H1 (cell line): ENCODE data around the gene LILRB4. TPM values are rescaled to one million over a fixed set of nuclear protein-coding genes. Genes with fewer than 3 reads are reported as not detected.
"Not testable (repeated sequence)": the region's sequence is repeated elsewhere in the genome, so short reads cannot be mapped to it uniquely, and the experiment has no call there.

Experiments
- CTCF ChIA-PET: fragments of 300-600 bp; sonication (Branson Sonifier 250); formaldehyde crosslinking; loops from one replicate; lab custom pipeline; 2021; ENCODE audit not compliant: partially characterized antibody; lab: Charles Lee
- POLR2A ChIA-PET: fragments of 300-600 bp; sonication (Branson Sonifier 250); formaldehyde crosslinking; loops from one replicate; lab custom pipeline; 2021; ENCODE audit warnings: inconsistent platforms; ENCODE audit not compliant: partially characterized antibody; lab: Charles Lee
- DNase-seq, 2 experiments: peaks; one replicate each; pipeline versions ENCODE4 v3.0.0 to v3.0.0-alpha.2; 2010 to 2022; ENCODE audit warnings: low spot score in 2 of 2, low read depth in 1 of 2, mixed read lengths in 1 of 2
- FAIRE-seq: peaks from 2 replicates; lab custom pipeline; 2011; peaks lifted over from hg19 to GRCh38; lab: Jason Lieb, UNC
- H2AFZ ChIP-seq: 2 replicates; pipeline ENCODE4 v1.8.1; 2012; ENCODE audit warnings: low read length, inconsistent platforms
- H2AK5ac ChIP-seq: 2 replicates; pipeline ENCODE4 v1.6.1; 2013; ENCODE audit warnings: low read depth, low read length
- H2BK120ac ChIP-seq: replicated peaks from 2 replicates; pipeline ENCODE3; 2013; ENCODE audit warnings: low read depth, low read length, inconsistent platforms
- H2BK12ac ChIP-seq: 2 replicates; pipeline ENCODE4 v1.6.1; 2013; ENCODE audit warnings: low read depth, low read length
- H2BK15ac ChIP-seq: 2 replicates; pipeline ENCODE4 v1.6.1; 2013; ENCODE audit warnings: low read length
- H2BK20ac ChIP-seq: 2 replicates; pipeline ENCODE4 v1.6.1; 2013; ENCODE audit warnings: low read length
- H2BK5ac ChIP-seq: 2 replicates; pipeline ENCODE4 v1.6.1; 2013; ENCODE audit warnings: low read depth, low read length
- H3K14ac ChIP-seq: 2 replicates; pipeline ENCODE4 v1.6.1; 2013; ENCODE audit warnings: inconsistent platforms; ENCODE audit not compliant: insufficient read length
- H3K18ac ChIP-seq: 2 replicates; pipeline ENCODE4 v1.6.1; 2013; ENCODE audit warnings: low read length; ENCODE audit errors: extremely low read depth
- H3K23ac ChIP-seq: 2 replicates; pipeline ENCODE4 v1.6.1; 2013; ENCODE audit warnings: inconsistent platforms; ENCODE audit not compliant: insufficient read length
- H3K23me2 ChIP-seq: 2 replicates; pipeline ENCODE4 v1.6.1; 2013; ENCODE audit warnings: low read depth, low read length
- H3K27ac ChIP-seq: 2 replicates; pipeline ENCODE4 v1.6.1; 2011; ENCODE audit warnings: low read depth, low read length, inconsistent platforms
- H3K27me3 ChIP-seq, 4 experiments: replicated peaks in 1 of 4; 1 replicate in 1 of 4; 2 replicates in 3 of 4; pipeline versions ENCODE4 v1.6.1 to v1.8.1; 2011 to 2013; ENCODE audit warnings: low read length in 3 of 4, mild to moderate bottlenecking in 3 of 4, inconsistent platforms in 2 of 4, mixed read lengths in 2 of 4, moderate library complexity in 1 of 4; ENCODE audit not compliant: control insufficient read depth in 3 of 4, insufficient read depth in 3 of 4; ENCODE audit errors: extremely low read depth in 1 of 4
- H3K36me3 ChIP-seq, 4 experiments: 2 replicates each; pipeline versions ENCODE4 v1.6.1 to v1.8.1; 2011 to 2013; ENCODE audit warnings: mild to moderate bottlenecking in 4 of 4, low read length in 3 of 4, moderate library complexity in 2 of 4, control low read depth in 1 of 4, inconsistent platforms in 1 of 4; ENCODE audit not compliant: insufficient read depth in 4 of 4, control insufficient read depth in 2 of 4
- H3K4ac ChIP-seq: replicated peaks from 2 replicates; pipeline ENCODE3; 2013; ENCODE audit warnings: low read length, low read depth, mixed read lengths, inconsistent platforms; ENCODE audit not compliant: insufficient read length
- H3K4me1 ChIP-seq, 4 experiments: replicated peaks in 1 of 4; 1 replicate in 1 of 4; 2 replicates in 3 of 4; pipeline versions ENCODE4 v1.6.1 to v1.8.1; 2011 to 2013; ENCODE audit warnings: low read length in 3 of 4, inconsistent platforms in 2 of 4, mixed read lengths in 1 of 4; ENCODE audit not compliant: insufficient read depth in 4 of 4, control insufficient read depth in 3 of 4
- H3K4me2 ChIP-seq, 2 experiments: 2 replicates each; pipeline versions ENCODE4 v1.6.1 to v1.8.1; 2011 to 2013; ENCODE audit warnings: low read depth in 2 of 2, low read length in 2 of 2, control low read depth in 1 of 2, inconsistent platforms in 1 of 2, mild to moderate bottlenecking in 1 of 2; ENCODE audit not compliant: insufficient read depth in 1 of 2
- H3K4me3 ChIP-seq, 4 experiments: fragments of 200-600, 300-600 bp in 1 of 4; sonication (generic), shearing (Covaris generic), sonication (Bioruptor Twin) in 1 of 4; 2 replicates each; pipeline versions ENCODE4 v1.5.1 to v1.8.1; 2011 to 2016; ENCODE audit warnings: low read length in 4 of 4, low read depth in 3 of 4, control low read depth in 2 of 4, inconsistent platforms in 2 of 4, mild to moderate bottlenecking in 2 of 4, mixed read lengths in 1 of 4, moderate library complexity in 1 of 4; ENCODE audit not compliant: insufficient read depth in 2 of 4; ENCODE audit errors: extremely low read depth in 1 of 4
- H3K56ac ChIP-seq: replicated peaks from 2 replicates; pipeline ENCODE3; 2013; ENCODE audit warnings: low read depth, mild to moderate bottlenecking, mixed read lengths, low read length, inconsistent platforms; ENCODE audit not compliant: insufficient read length
- H3K79me1 ChIP-seq: 2 replicates; pipeline ENCODE4 v1.6.1; 2013; ENCODE audit warnings: low read depth, low read length, control low read depth
- H3K79me2 ChIP-seq, 2 experiments: 2 replicates each; pipeline versions ENCODE4 v1.6.1 to v1.8.1; 2012 to 2013; ENCODE audit warnings: low read length in 2 of 2, mild to moderate bottlenecking in 2 of 2, inconsistent platforms in 1 of 2; ENCODE audit not compliant: insufficient read depth in 2 of 2, control insufficient read depth in 1 of 2
- H3K9ac ChIP-seq, 4 experiments: replicated peaks in 1 of 4; 1 replicate in 1 of 4; 2 replicates in 3 of 4; pipeline versions ENCODE4 v1.6.1 to v1.8.1; 2011 to 2013; ENCODE audit warnings: low read depth in 3 of 4, low read length in 3 of 4, control low read depth in 2 of 4, mild to moderate bottlenecking in 2 of 4, moderate library complexity in 2 of 4, inconsistent platforms in 1 of 4; ENCODE audit errors: extremely low read depth in 1 of 4
- H3K9me3 ChIP-seq, 2 experiments: 2 replicates each; pipeline versions ENCODE4 v1.6.1 to v1.8.1; 2012 to 2013; ENCODE audit warnings: mild to moderate bottlenecking in 2 of 2, moderate library complexity in 2 of 2, control low read depth in 1 of 2, inconsistent platforms in 1 of 2, low read depth in 1 of 2, low read length in 1 of 2, mixed read lengths in 1 of 2; ENCODE audit not compliant: insufficient read depth in 2 of 2
- H4K20me1 ChIP-seq, 2 experiments: replicated peaks in 1 of 2; 2 replicates each; pipeline versions ENCODE3 to v1.8.1; 2011 to 2013; ENCODE audit warnings: inconsistent platforms in 2 of 2, low read length in 2 of 2, mild to moderate bottlenecking in 1 of 2; ENCODE audit not compliant: insufficient read depth in 2 of 2, control insufficient read depth in 1 of 2
- H4K5ac ChIP-seq: 2 replicates; pipeline ENCODE4 v1.6.1; 2013; ENCODE audit warnings: low read length, low read depth, mixed read lengths, inconsistent platforms; ENCODE audit not compliant: insufficient read length
- H4K8ac ChIP-seq: 2 replicates; pipeline ENCODE4 v1.8.0; 2013; ENCODE audit warnings: mild to moderate bottlenecking, moderate library complexity, low read length, inconsistent platforms; ENCODE audit not compliant: insufficient read depth; ENCODE audit errors: extremely low read depth
- H4K91ac ChIP-seq: replicated peaks from 2 replicates; pipeline ENCODE3; 2013; ENCODE audit warnings: low read length, mixed read lengths, inconsistent platforms; ENCODE audit not compliant: insufficient read length
- BACH1 ChIP-seq: IDR thresholded peaks from 2 replicates; pipeline ENCODE4 v1.6.1; 2012; ENCODE audit warnings: low read length, improper control_type of control experiment
- CEBPB ChIP-seq: IDR thresholded peaks from 2 replicates; pipeline ENCODE4 v1.6.1; 2012; ENCODE audit warnings: low read depth, low read length
- CTBP2 ChIP-seq: IDR thresholded peaks from 2 replicates; pipeline ENCODE4 v1.7.0; 2011; ENCODE audit warnings: borderline replicate concordance, mild to moderate bottlenecking, moderate library complexity, mixed read lengths, low read length; ENCODE audit not compliant: insufficient read depth, insufficient read length
- EZH2 ChIP-seq: fragments of 200-600 bp; sonication (generic); IDR thresholded peaks from 2 replicates; pipeline ENCODE4 v1.7.1; 2012; ENCODE audit warnings: low read depth, mild to moderate bottlenecking, moderate library complexity, low read length, inconsistent platforms; ENCODE audit not compliant: severe bottlenecking
- SIX5 ChIP-seq: IDR thresholded peaks from 2 replicates; pipeline ENCODE4 v1.6.1; 2011; ENCODE audit warnings: mild to moderate bottlenecking, low read depth, low read length
- SRF ChIP-seq: IDR thresholded peaks from 2 replicates; pipeline ENCODE4 v1.6.1; 2011; ENCODE audit warnings: mild to moderate bottlenecking, low read depth, low read length, moderate library complexity
- WGBS, 2 experiments: shearing (Covaris generic) in 1 of 2; methylation state at CpG; one replicate each; pipeline versions ENCODE4 v1.1.6 to v1.1.7; 2013 to 2015; ENCODE audit warnings: low lambda C conversion rate in 2 of 2, mixed read lengths in 2 of 2, inconsistent platforms in 1 of 2, low coverage in 1 of 2, missing lambda C conversion rate in 1 of 2; ENCODE audit not compliant: insufficient replicate concordance in 2 of 2, insufficient coverage in 1 of 2, insufficient read length in 1 of 2; ENCODE audit errors: extremely low coverage in 1 of 2, missing lambda C conversion rate in 1 of 2; 5-methylcytosine and 5-hydroxymethylcytosine counted together
- polyA plus RNA-seq, 7 experiments: library from polyadenylated mRNA; depleted of rRNA in 3 of 7; stranded (reverse) in 5 of 7; unstranded in 2 of 7; fragments of >200 nt in 5 of 7; fragments of 200-250 nt in 2 of 7; gene quantifications; 1 replicate in 5 of 7; 2 replicates in 1 of 7; 4 replicates in 1 of 7; pipeline versions ENCODE4 v1.2.1 to v1.2.3, GENCODE V29; 2011 to 2013; ENCODE audit warnings: missing spikeins in 2 of 7, mixed read lengths in 2 of 7
- total RNA-seq: library from RNA; stranded (reverse); fragmentation: NEBNext Ultra II Directional; extraction: Animal tissue kit (Norgen Biotek cat#: 25700); gene quantifications from 2 replicates; pipeline ENCODE4 v1.2.1, GENCODE V29; 2021
- TF ChIP-seq, protein P1 (sequence below): IDR thresholded peaks from 2 replicates; pipeline ENCODE4 v1.6.1; 2012; ENCODE audit warnings: inconsistent platforms

The LILRB4 gene
- total and polyA plus RNA-seq, 2 of the 8 experiments (the other 6 are each of a cell fraction or from before 2014, with no cell fraction given): not detected

DNA sequence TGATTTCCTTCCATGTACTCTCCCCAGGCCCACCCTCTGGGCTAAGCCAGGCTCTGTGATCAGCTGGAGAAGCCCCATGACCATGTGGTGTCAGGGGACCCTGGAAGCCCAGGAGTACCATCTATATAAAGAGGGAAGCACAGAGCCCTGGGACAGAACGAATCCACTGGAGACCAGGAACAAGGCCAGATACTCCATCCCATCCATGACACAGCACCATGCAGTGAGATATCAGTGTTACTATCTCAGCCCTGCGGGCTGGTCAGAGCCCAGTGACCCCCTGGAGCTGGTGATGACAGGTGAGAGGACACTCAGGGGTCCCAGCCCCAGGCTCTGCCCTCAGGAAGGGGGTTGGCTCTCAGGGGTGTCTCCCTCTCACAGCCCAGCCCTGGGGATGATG is 34.0 kb downstream of the LILRB4 start (continued):
- no peak for TF ChIP-seq CEBPB
- TF ChIP-seq BACH1: no peak
- TF ChIP-seq EZH2: no peak
- TF ChIP-seq SIX5: no peak
- TF ChIP-seq CTBP2: no peak
- TF ChIP-seq SRF: no peak
- TF ChIP-seq, protein P1, sequence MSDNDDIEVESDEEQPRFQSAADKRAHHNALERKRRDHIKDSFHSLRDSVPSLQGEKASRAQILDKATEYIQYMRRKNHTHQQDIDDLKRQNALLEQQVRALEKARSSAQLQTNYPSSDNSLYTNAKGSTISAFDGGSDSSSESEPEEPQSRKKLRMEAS: no peak

DNA sequence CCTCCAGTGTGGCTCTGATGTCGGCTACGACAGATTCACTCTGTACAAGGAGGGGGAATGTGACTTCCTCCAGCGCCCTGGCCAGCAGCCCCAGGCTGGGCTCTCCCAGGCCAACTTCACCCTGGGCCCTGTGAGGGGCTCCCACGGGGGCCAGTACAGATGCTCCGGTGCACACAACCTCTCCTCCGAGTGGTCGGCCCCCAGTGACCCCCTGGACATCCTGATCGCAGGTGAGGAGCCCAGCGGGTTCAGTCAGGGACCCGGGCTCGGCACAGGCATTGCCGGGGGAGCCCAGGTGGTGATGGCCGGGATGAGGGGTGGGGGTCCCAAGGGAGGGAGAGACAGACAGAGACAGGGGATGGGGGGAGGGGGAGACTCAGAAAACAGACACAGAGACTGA is 34.9 kb downstream of the LILRB4 start:
- H3K4me2 ChIP-seq, H3K18ac ChIP-seq, H2BK15ac ChIP-seq, H4K8ac ChIP-seq, H3K27ac ChIP-seq, FAIRE-seq, H3K79me1 ChIP-seq, H2BK12ac ChIP-seq, H4K5ac ChIP-seq, CTCF ChIA-PET, H3K4me1 ChIP-seq, H3K27me3 ChIP-seq, H3K4ac ChIP-seq, H4K91ac ChIP-seq, H3K79me2 ChIP-seq, H2BK5ac ChIP-seq, H3K4me3 ChIP-seq, H3K14ac ChIP-seq, H3K23ac ChIP-seq, H3K56ac ChIP-seq, H2BK120ac ChIP-seq, DNase-seq, H3K36me3 ChIP-seq, H2AFZ ChIP-seq, H3K23me2 ChIP-seq, POLR2A ChIA-PET, H2BK20ac ChIP-seq, H2AK5ac ChIP-seq, H3K9ac ChIP-seq, H4K20me1 ChIP-seq: not testable (repeated sequence)
- 86% methylated on average over 7 of the region's 13 CpGs; no CpG with 5 or more reads in 1 of the 2 experiments for WGBS, 2 experiments
- H3K9me3 ChIP-seq: peaks cover 42 to 82% of the 10 kb centered on the region in 2 experiments
